Measurements from ENCODE around the gene KIF19. TPM values are rescaled to one million over a fixed set of nuclear protein-coding genes. Genes with fewer than 3 reads are reported as not detected.

Gene KIF19
- total and polyA plus RNA-seq, 8 donors, result 0.20 to 44.3 (median 0.58) TPM; not detected in 3

DNA sequence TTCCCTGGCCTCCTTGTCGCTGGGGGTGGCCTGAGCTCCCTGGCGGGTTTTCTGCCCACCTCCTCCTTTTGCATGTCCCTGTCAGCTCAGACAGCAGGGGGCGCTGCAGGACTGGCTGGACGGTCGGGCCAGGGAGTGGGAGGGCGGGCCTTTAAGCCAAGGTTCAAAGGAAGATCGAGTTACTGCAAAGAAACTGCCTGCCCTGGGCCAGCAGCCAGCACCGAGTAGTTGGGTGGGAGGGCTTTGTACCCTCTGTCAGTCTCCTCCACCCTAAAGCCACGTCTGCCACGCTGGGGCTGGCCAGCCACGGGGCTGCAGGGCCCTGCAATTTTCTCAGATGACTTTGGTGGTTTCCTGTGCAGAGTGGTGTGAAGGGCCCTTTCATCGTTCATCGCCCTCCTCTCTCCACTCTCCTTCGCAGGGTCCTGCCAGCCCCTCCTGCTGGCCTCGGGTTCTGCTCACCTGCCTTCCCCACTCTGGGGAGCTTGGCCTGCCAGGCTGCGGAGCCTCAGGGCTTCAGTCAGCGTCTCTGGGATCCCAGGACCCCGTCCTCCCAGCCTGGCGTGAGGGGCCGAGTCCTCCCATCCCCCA is 53.6 kb downstream of the KIF19 start:
- Histone ChIP-seq H3K9me3 (no peaks in the 10 kb centered on the region), H3K27me3 (peaks cover 0 to 6% (median 0%) of the 10 kb centered on the region in 3 donors), H3K36me3 (no peaks in the 10 kb centered on the region), H3K4me3 (peak overlapping the region; percentile 13 to 36 (median 20)), H3K27ac (peak overlapping the region; percentile 78 to 88 (median 86)), H3K4me1 (peaks cover 22 to 30% (median 28%) of the 10 kb centered on the region in 4 donors)
- WGBS, 5 donors, result 5 to 17% (median 8%) methylated on average over 11 to 20 of the region's 20 CpGs
- peak; percentile 96 to 97 for DNase-seq
- TF ChIP-seq, protein P1, sequence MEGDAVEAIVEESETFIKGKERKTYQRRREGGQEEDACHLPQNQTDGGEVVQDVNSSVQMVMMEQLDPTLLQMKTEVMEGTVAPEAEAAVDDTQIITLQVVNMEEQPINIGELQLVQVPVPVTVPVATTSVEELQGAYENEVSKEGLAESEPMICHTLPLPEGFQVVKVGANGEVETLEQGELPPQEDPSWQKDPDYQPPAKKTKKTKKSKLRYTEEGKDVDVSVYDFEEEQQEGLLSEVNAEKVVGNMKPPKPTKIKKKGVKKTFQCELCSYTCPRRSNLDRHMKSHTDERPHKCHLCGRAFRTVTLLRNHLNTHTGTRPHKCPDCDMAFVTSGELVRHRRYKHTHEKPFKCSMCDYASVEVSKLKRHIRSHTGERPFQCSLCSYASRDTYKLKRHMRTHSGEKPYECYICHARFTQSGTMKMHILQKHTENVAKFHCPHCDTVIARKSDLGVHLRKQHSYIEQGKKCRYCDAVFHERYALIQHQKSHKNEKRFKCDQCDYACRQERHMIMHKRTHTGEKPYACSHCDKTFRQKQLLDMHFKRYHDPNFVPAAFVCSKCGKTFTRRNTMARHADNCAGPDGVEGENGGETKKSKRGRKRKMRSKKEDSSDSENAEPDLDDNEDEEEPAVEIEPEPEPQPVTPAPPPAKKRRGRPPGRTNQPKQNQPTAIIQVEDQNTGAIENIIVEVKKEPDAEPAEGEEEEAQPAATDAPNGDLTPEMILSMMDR (IDR thresholded peaks at IDR 0.05), result peak in 5 of 7 experiments; percentile 89 to 97 (median 95)
- TF ChIP-seq POLR2AphosphoS5 (IDR thresholded peaks at IDR 0.05) (peak in 1 of 3 donors; percentile 55), POLR2A (IDR thresholded peaks at IDR 0.05) (no peak)
- intact Hi-C loops (cut with DNase I; ENCODE audit: low total_unique reads), result loop anchor here (2.0 kb wide), 1 partner anchor 75 kb away; no protein-coding TSS in a partner anchor

DNA sequence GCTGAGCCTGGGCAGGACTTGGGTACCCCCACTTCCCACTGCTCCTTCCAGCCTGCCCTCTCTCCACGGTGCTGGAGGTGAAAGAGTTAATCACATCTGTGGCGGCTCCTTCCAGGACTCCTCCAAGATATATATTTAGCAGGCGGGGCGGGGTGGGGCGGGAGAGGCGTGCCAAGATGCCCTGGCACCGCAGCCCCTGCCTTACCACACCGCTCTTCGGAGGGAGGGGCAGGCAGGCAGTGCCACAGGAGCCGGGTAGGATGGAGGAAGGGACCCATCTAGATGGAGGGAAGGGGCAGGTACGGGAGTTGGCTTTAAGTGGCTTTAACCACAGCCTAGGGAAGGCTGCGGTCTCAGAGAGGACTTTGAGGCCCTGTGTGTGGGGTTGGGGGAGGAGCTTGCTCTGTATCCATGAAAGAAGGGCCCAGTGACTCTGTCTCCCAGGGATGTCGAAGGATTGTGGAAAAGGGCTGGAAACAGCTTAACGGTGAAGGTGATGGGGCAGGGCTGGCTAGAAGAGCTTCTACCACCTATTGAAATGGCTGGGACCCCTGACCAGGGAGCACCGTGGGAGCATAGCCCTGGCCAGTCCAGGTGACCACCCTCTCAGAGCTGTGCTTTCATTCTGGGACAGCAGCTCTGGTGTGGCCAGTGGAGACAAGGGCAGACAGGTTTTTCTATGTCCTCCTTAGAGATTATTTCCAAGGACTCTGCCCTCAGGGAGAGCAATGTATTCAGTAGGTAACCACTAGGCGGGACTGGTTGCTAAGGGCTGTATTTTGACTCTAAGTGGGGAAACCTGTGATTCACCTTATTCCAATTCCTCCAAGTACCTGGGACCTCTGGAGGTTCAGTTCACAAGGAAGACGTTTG is 54.3 kb downstream of the KIF19 start:
- peaks cover 22 to 30% (median 28%) of the 10 kb centered on the region in 4 donors for H3K4me1 ChIP-seq
- peaks cover 0 to 4% (median 0%) of the 10 kb centered on the region in 3 donors for H3K27me3 ChIP-seq
- H3K9me3 ChIP-seq, result no peaks in the 10 kb centered on the region
- intact Hi-C loops (cut with DNase I; ENCODE audit: low total_unique reads), result no loop called here
- H3K36me3 ChIP-seq, result no peaks in the 10 kb centered on the region
- DNase-seq, result peak; percentile 70 to 85
- 12 to 26% (median 20%) methylated on average over 17 of the region's 17 CpGs for WGBS, 5 donors
- TF ChIP-seq, protein P1 (IDR thresholded peaks at IDR 0.05), result peak in 5 of 7 experiments; percentile 24 to 61 (median 40)
- TF ChIP-seq POLR2A (IDR thresholded peaks at IDR 0.05), result no peak
- no peak for TF ChIP-seq EP300 (IDR thresholded peaks at IDR 0.05)
- TF ChIP-seq POLR2AphosphoS5 (IDR thresholded peaks at IDR 0.05), result peak in 2 of 3 donors; percentile 56 to 57
- peak overlapping the region; percentile 13 to 36 (median 20) for H3K4me3 ChIP-seq
- peak overlapping the region; percentile 78 to 88 (median 86) for H3K27ac ChIP-seq

DNA sequence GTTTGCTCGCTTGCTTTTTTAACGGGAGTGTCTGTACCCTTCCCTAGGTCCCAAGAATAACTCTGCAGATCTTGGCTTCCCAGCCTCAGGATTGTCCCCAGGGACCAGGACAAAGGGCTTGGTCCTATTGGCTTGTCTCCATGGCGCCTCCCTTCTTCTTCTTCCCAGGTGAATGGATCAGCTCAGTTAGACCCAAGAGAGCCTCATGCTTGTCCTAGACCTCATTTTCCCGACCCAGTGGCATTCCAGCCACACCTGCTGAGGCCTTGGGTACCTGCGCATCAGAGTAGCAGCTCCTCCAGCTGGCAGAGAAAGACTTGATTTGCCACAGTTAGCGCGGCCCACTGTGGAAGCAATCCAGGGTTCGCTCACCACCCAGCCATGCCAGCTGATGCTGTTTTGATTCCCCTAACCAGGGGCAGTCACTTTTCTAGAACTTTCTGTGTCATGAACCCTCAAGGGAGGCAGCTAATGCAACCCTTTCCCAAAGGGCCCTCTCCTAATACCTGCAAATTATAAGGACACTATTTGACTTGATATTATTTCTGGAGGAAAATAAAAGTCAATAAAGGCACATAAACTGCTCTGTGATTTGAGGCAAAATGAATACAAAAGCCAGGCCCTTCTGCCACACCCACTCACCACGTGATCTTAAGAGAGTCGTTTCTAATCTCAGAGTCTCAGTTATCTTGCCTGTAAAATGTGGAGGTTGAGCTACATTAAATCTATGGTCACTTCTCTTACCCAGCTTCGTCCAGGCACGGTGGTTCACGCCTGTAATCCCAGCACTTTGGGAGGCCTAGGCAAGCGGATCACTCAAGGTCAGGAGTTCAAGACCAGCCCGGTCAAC is 55.2 kb downstream of the KIF19 start:
- TF ChIP-seq POLR2A (IDR thresholded peaks at IDR 0.05) (no peak), POLR2AphosphoS5 (IDR thresholded peaks at IDR 0.05) (no peak), EP300 (IDR thresholded peaks at IDR 0.05) (no peak)
- TF ChIP-seq, protein P1 (IDR thresholded peaks at IDR 0.05), result peak in 1 of 7 experiments; percentile 3
- Histone ChIP-seq H3K27ac (peak overlapping the region; percentile 78 to 88 (median 86)), H3K36me3 (no peaks in the 10 kb centered on the region), H3K9me3 (no peaks in the 10 kb centered on the region), H3K27me3 (peaks cover 0 to 4% (median 0%) of the 10 kb centered on the region in 3 donors), H3K4me1 (peaks cover 22 to 30% (median 28%) of the 10 kb centered on the region in 4 donors), H3K4me3 (no peak overlapping the region)
- WGBS, 5 donors, result 34 to 60% (median 53%) methylated on average over 15 of the region's 15 CpGs
- intact Hi-C loops (cut with DNase I; ENCODE audit: low total_unique reads), result no loop called here
- DNase-seq, result no peak

Measured in stomach (tissue), 9 donors.